Measurements from ENCODE around the gene TBR1.

TBR1 gene

GRCh38 chr2:161407597-161407996 lies 8.5 kb upstream of the TBR1 start:
- H4K5ac ChIP-seq (ENCODE audit: low read length), result no peak overlapping the region
- no peak overlapping the region for H3K27ac ChIP-seq (ENCODE audit: low read depth, low read length)
- no peak for DNase-seq
- H3K9ac ChIP-seq (ENCODE audit: low read length), result no peak overlapping the region
- H2BK120ac ChIP-seq (ENCODE audit: low read depth, low read length), result no peak overlapping the region
- H2BK15ac ChIP-seq (replicated peaks; ENCODE audit: low read depth), result no peak overlapping the region
- no peaks in the 10 kb centered on the region for H3K79me1 ChIP-seq (ENCODE audit: low read length)
- no peak overlapping the region for H3K56ac ChIP-seq (ENCODE audit: low read length)
- no peak overlapping the region for H3K4me2 ChIP-seq (ENCODE audit: low read length)
- H3K4ac ChIP-seq (ENCODE audit: low read depth, low read length), result no peak overlapping the region
- no peak overlapping the region for H3K23ac ChIP-seq (ENCODE audit: low read length)
- no peak overlapping the region for H3K18ac ChIP-seq (ENCODE audit: low read length)
- H3K4me1 ChIP-seq (ENCODE audit: control insufficient read depth, low read depth, low read length), result no peaks in the 10 kb centered on the region
- H3K36me3 ChIP-seq (ENCODE audit: control insufficient read depth, insufficient read depth, low read length), result no peaks in the 10 kb centered on the region
- H3K79me2 ChIP-seq (ENCODE audit: control insufficient read depth, insufficient read depth, low read length), result no peaks in the 10 kb centered on the region
- H4K8ac ChIP-seq (ENCODE audit: low read depth, low read length), result no peak overlapping the region
- no CpG with 5 or more reads among the region's 2 CpGs for WGBS (ENCODE audit: extremely low coverage, insufficient coverage, low lambda C conversion rate)
- no peak overlapping the region for H2BK5ac ChIP-seq (ENCODE audit: low read length)
- no peaks in the 10 kb centered on the region for H3K27me3 ChIP-seq (ENCODE audit: insufficient read depth, low read length, poor library complexity)
- H3K4me3 ChIP-seq (ENCODE audit: low read length), result no peak overlapping the region
- no peak overlapping the region for H2AK5ac ChIP-seq (ENCODE audit: low read length)

GRCh38 chr2:161409308-161409907 lies 6.7 kb upstream of the TBR1 start:
- H2AK5ac ChIP-seq (ENCODE audit: low read length), result no peak overlapping the region
- H3K4me3 ChIP-seq (ENCODE audit: low read length), result no peak overlapping the region
- no peak overlapping the region for H2BK120ac ChIP-seq (ENCODE audit: low read depth, low read length)
- H3K4me2 ChIP-seq (ENCODE audit: low read length), result no peak overlapping the region
- no peak overlapping the region for H4K8ac ChIP-seq (ENCODE audit: low read depth, low read length)
- no peak overlapping the region for H3K4ac ChIP-seq (ENCODE audit: low read depth, low read length)
- peaks cover 2% of the 10 kb centered on the region for H3K27me3 ChIP-seq (ENCODE audit: insufficient read depth, low read length, poor library complexity)
- no peak overlapping the region for H2BK15ac ChIP-seq (replicated peaks; ENCODE audit: low read depth)
- no peaks in the 10 kb centered on the region for H3K36me3 ChIP-seq (ENCODE audit: control insufficient read depth, insufficient read depth, low read length)
- H4K5ac ChIP-seq (ENCODE audit: low read length), result no peak overlapping the region
- H2BK5ac ChIP-seq (ENCODE audit: low read length), result no peak overlapping the region
- no peak overlapping the region for H3K56ac ChIP-seq (ENCODE audit: low read length)
- no peak overlapping the region for H3K23ac ChIP-seq (ENCODE audit: low read length)
- no peak for DNase-seq
- no peak overlapping the region for H3K27ac ChIP-seq (ENCODE audit: low read depth, low read length)
- no peaks in the 10 kb centered on the region for H3K79me2 ChIP-seq (ENCODE audit: control insufficient read depth, insufficient read depth, low read length)
- WGBS (ENCODE audit: extremely low coverage, insufficient coverage, low lambda C conversion rate), result no CpG with 5 or more reads among the region's 1 CpG
- no peak overlapping the region for H3K18ac ChIP-seq (ENCODE audit: low read length)
- no peak overlapping the region for H3K9ac ChIP-seq (ENCODE audit: low read length)
- peaks cover 2% of the 10 kb centered on the region for H3K4me1 ChIP-seq (ENCODE audit: control insufficient read depth, low read depth, low read length)
- H3K79me1 ChIP-seq (ENCODE audit: low read length), result no peaks in the 10 kb centered on the region

GRCh38 chr2:161412346-161412745 lies 3.8 kb upstream of the TBR1 start:
- no peak for DNase-seq
- H3K36me3 ChIP-seq (ENCODE audit: control insufficient read depth, insufficient read depth, low read length), result no peaks in the 10 kb centered on the region
- H3K9ac ChIP-seq (ENCODE audit: low read length), result no peak overlapping the region
- no peaks in the 10 kb centered on the region for H3K79me2 ChIP-seq (ENCODE audit: control insufficient read depth, insufficient read depth, low read length)
- H4K5ac ChIP-seq (ENCODE audit: low read length), result no peak overlapping the region
- no peak overlapping the region for H3K18ac ChIP-seq (ENCODE audit: low read length)
- H2BK120ac ChIP-seq (ENCODE audit: low read depth, low read length), result no peak overlapping the region
- H2BK15ac ChIP-seq (replicated peaks; ENCODE audit: low read depth), result no peak overlapping the region
- no peak overlapping the region for H3K23ac ChIP-seq (ENCODE audit: low read length)
- no peak overlapping the region for H2AK5ac ChIP-seq (ENCODE audit: low read length)
- no peak overlapping the region for H3K27ac ChIP-seq (ENCODE audit: low read depth, low read length)
- no peak overlapping the region for H3K4ac ChIP-seq (ENCODE audit: low read depth, low read length)
- no peak overlapping the region for H4K8ac ChIP-seq (ENCODE audit: low read depth, low read length)
- no peak overlapping the region for H2BK5ac ChIP-seq (ENCODE audit: low read length)
- peaks cover 22% of the 10 kb centered on the region for H3K27me3 ChIP-seq (ENCODE audit: insufficient read depth, low read length, poor library complexity)
- no peak overlapping the region for H3K4me2 ChIP-seq (ENCODE audit: low read length)
- H3K4me3 ChIP-seq (ENCODE audit: low read length), result no peak overlapping the region
- no peak overlapping the region for H3K56ac ChIP-seq (ENCODE audit: low read length)
- H3K4me1 ChIP-seq (ENCODE audit: control insufficient read depth, low read depth, low read length), result peaks cover 11% of the 10 kb centered on the region
- no peaks in the 10 kb centered on the region for H3K79me1 ChIP-seq (ENCODE audit: low read length)

- Histone ChIP-seq H3K79me1 (ENCODE audit: low read length) (no peaks in the 10 kb centered on the region), H3K56ac (ENCODE audit: low read length) (peak overlapping the region; percentile 84), H2BK120ac (ENCODE audit: low read depth, low read length) (no peak overlapping the region), H3K9ac (ENCODE audit: low read length) (peak overlapping the region; percentile 63), H3K27ac (ENCODE audit: low read depth, low read length) (no peak overlapping the region), H4K5ac (ENCODE audit: low read length) (no peak overlapping the region), H3K18ac (ENCODE audit: low read length) (peak overlapping the region; percentile 15), H3K27me3 (ENCODE audit: insufficient read depth, low read length, poor library complexity) (peaks cover 30% of the 10 kb centered on the region), H4K8ac (ENCODE audit: low read depth, low read length) (no peak overlapping the region), H2AK5ac (ENCODE audit: low read length) (no peak overlapping the region), H2BK15ac (replicated peaks; ENCODE audit: low read depth) (no peak overlapping the region), H3K4me1 (ENCODE audit: control insufficient read depth, low read depth, low read length) (peaks cover 16% of the 10 kb centered on the region), H3K79me2 (ENCODE audit: control insufficient read depth, insufficient read depth, low read length) (no peaks in the 10 kb centered on the region), H2BK5ac (ENCODE audit: low read length) (no peak overlapping the region), H3K23ac (ENCODE audit: low read length) (no peak overlapping the region), H3K4ac (ENCODE audit: low read depth, low read length) (no peak overlapping the region), H3K4me3 (ENCODE audit: low read length) (no peak overlapping the region), H3K4me2 (ENCODE audit: low read length) (peak overlapping the region; percentile 68), H3K36me3 (ENCODE audit: control insufficient read depth, insufficient read depth, low read length) (no peaks in the 10 kb centered on the region)
- peak; percentile 79 for DNase-seq
- WGBS (ENCODE audit: extremely low coverage, insufficient coverage, low lambda C conversion rate), result no CpG with 5 or more reads among the region's 69 CpGs
Observed at GRCh38 chr2:161414042-161415033, 1.8 kb upstream of the TBR1 start.

- Histone ChIP-seq H3K9ac (ENCODE audit: low read length) (no peak overlapping the region), H3K4ac (ENCODE audit: low read depth, low read length) (no peak overlapping the region), H2BK120ac (ENCODE audit: low read depth, low read length) (no peak overlapping the region), H3K27me3 (ENCODE audit: insufficient read depth, low read length, poor library complexity) (peaks cover 34% of the 10 kb centered on the region), H3K36me3 (ENCODE audit: control insufficient read depth, insufficient read depth, low read length) (no peaks in the 10 kb centered on the region), H3K79me1 (ENCODE audit: low read length) (no peaks in the 10 kb centered on the region), H3K4me1 (ENCODE audit: control insufficient read depth, low read depth, low read length) (peaks cover 16% of the 10 kb centered on the region), H2BK5ac (ENCODE audit: low read length) (no peak overlapping the region), H3K4me3 (ENCODE audit: low read length) (no peak overlapping the region), H3K23ac (ENCODE audit: low read length) (no peak overlapping the region), H2BK15ac (replicated peaks; ENCODE audit: low read depth) (no peak overlapping the region), H3K56ac (ENCODE audit: low read length) (peak overlapping the region; percentile 84), H3K18ac (ENCODE audit: low read length) (no peak overlapping the region), H4K5ac (ENCODE audit: low read length) (no peak overlapping the region), H2AK5ac (ENCODE audit: low read length) (no peak overlapping the region), H3K27ac (ENCODE audit: low read depth, low read length) (no peak overlapping the region), H4K8ac (ENCODE audit: low read depth, low read length) (no peak overlapping the region), H3K4me2 (ENCODE audit: low read length) (peak overlapping the region; percentile 68), H3K79me2 (ENCODE audit: control insufficient read depth, insufficient read depth, low read length) (no peaks in the 10 kb centered on the region)
- DNase-seq, result peak; percentile 55
- no CpG with 5 or more reads among the region's 29 CpGs for WGBS (ENCODE audit: extremely low coverage, insufficient coverage, low lambda C conversion rate)
Observed at GRCh38 chr2:161415034-161415986, 787 bp upstream of the TBR1 start.

Measured in mesendoderm (in vitro differentiated cells).